Stimulated activated CD4-positive, alpha-beta T cell treated with anti-CD3 and anti-CD28 coated beads, Interleukin-12 subunit alpha, Interleukin-12 subunit beta, amount 100 ng/mL, for 4 hours (primary cell): Measurements from ENCODE around the gene OTUD1.
A peak's percentile ranks its signal among the peaks of the same experiment; 100 is the strongest.
"Not testable (repeated sequence)": the region's sequence is repeated elsewhere in the genome, so short reads cannot be mapped to it uniquely, and the experiment has no call there.

ENCODE experiments used
- DNase-seq: peaks from one replicate; pipeline ENCODE4 v3.0.0-alpha.2; 2020

Gene OTUD1, protein sequence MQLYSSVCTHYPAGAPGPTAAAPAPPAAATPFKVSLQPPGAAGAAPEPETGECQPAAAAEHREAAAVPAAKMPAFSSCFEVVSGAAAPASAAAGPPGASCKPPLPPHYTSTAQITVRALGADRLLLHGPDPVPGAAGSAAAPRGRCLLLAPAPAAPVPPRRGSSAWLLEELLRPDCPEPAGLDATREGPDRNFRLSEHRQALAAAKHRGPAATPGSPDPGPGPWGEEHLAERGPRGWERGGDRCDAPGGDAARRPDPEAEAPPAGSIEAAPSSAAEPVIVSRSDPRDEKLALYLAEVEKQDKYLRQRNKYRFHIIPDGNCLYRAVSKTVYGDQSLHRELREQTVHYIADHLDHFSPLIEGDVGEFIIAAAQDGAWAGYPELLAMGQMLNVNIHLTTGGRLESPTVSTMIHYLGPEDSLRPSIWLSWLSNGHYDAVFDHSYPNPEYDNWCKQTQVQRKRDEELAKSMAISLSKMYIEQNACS

DNA sequence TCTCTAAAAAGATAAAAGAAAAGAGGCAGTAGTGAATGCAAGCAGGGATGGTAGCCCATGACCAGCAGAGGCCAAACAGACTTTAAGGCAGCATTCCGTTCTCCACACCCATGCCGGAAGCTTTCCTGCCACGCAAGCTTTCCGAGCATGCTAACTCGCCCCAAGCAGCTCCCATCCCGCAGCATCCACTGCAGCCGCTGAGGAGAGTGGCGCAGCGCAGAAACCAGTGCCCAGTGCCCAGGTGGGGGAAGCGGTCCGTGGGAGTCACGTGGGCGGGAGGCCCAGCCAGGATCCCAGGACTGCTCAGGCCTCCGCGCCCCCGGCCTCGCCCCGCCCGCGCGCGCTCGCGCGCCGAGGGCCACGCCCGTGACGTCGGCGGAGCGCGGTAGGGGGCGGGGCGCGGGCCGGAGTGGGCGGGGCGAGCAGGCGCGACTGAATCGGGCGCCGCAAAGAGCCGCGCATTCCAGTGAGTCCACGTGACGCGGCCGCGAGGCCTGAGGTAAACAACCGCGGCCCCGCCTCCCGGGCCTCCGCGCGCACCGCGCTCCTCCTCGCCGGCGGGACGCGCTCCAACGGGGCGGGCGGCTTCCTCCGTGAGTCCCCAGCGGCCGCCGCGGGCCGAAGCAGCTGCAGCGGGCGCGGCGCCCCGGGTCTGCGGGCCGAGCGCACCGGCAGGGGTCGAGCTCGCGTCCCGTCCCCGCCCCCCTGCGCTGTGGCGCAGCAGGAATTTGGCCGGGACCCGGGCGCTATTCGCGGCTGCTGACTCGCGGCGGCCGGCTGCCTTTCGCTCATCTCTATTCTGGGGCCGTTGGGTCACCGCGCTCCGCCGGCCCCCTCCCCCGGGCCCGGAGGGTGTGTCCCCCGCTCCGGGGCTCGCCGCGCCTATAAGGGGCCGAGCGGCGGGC lies at the start of gene OTUD1:
TSS of gene OTUD1 (plus strand) at position 529 of the 905 bp plus-strand sequence. CDS start 383 bp downstream, outside the sequence.
- peak; percentile 96 for DNase-seq

DNA sequence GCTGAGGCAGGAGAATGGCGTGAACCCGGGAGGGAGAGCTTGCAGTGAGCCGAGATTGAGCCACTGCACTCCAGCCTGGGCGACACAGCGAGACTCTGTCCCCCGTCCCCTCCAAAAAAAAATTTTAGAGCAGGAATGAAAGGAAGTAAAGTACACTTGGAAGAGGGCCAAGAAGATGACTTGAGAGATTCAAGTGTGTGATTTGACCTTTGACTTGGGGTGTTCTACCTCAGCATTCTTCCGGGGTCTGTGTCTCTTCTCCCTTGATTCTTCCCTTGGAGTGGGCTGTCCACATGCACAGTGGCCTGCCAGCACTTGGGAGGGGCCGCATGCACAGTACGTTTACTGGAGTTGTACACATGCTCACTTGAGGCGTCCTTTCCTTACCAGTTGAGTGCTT lies 48.5 kb upstream of the OTUD1 start:
- not testable (repeated sequence) for DNase-seq

DNA sequence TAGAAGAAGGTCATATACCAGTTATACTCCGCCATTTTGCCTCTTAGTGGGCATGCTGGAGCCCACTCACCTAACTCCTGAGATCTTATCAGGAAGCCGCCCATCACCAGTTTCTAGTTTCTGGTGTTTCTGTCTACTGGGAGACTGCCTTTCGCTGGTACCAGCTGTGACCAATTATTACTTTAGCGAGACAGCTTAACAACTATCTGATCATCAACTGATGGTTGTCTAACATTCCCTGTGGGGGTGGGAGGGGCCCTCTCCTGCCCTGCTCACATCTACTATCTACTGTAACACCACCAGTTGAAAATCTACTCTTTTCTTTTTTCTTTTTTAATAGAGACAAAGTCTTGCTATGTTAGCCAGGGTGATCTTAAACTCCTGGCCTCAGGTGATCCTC lies 48.1 kb upstream of the OTUD1 start:
- no peak for DNase-seq

DNA sequence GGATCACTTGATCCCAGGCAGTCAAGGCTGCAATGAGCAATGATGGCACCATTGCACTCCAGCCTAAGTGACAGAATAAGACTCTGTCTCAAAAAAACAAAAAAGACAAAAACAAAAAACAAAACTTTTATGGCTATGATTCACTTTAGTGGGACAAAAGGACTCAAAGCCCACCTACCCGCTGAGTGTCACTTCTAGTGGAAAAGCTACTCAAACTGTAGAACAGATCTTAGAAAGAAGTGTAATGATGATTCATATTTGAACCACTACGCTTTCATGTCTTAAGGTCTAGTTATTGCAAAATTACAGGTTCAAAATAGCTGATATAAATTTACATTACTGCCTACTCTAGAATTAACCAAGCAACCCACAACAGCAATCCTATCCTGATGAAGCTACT lies 47.1 kb upstream of the OTUD1 start:
- DNase-seq: no peak

DNA sequence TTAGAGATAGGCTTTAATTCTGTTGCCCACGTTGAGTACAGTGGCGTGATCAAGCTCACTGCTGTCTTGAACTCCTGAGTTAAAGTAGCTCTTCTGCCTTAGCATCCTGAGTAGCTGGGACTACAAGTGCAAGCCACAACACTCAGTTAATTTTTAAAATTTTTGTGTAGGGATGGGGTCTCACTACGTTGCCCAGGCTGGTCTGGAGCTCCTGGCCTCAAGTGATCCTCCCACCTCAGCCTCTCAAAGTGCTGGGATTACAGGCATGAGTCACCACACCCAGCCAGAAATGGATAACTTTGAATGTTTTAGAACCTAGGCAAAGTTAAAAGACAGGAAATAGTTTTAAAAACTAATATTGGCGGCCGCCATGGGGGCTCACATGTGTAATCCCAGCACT lies 43.9 kb upstream of the OTUD1 start:
- no peak for DNase-seq

DNA sequence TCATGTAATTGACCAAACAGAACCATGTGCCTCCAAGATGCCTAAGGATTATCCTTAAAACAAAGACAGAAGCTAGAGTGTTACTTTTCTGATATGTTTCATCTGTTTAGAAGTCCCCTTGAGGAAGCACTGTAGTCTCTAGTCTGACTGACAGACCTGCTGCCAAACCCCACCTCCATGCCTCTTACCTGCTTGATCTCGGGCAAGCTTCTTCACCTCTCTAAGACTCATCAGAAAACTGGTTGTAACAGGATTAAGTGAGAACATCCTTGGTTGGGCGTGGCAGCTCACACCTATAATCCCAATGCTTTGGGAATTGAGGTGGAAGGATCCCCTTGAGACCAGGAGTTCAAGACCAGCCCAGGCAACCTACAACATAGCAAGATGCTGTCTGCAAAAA lies 42.2 kb upstream of the OTUD1 start:
- DNase-seq: no peak

DNA sequence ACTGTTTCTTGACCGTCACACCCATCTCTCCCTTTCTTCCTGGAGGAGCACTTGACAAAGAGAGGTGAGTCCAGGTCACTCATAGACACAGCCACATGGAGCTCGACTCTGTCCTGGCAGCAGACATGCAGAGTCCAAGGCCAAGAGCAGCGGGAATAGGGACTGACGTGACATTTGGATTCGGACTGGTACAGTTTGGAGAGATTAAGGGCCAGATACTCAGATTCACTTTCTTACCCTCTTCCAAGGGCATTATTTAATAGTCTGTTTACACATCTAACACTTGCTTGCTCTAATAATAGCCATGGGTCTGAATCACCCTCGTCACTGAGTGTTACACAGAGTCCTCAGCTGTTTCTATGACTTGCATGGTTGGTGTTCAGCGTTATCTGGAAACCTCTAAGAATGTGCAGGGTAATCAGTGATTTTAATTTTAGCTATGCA lies 39.2 kb upstream of the OTUD1 start:
- DNase-seq: no peak

DNA sequence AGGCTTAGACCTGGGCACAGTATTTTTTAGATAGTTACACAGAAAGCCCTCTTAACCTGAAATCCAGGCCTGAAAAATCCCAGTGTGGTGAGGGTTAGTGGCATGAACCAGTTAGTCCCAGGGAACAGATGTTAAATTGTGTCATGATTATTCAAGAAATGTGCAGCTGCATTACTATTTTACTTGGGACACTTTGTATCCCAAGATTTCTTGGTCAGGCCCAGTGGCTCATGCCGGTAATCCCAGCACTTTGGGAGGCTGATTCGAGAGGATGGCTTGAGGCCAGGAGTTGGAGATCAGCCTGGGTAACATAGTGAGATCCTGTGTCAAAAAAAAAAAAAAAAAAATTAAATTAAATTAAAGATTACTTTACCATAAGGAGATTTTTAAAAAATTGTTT lies 36.0 kb upstream of the OTUD1 start:
- no peak for DNase-seq

DNA sequence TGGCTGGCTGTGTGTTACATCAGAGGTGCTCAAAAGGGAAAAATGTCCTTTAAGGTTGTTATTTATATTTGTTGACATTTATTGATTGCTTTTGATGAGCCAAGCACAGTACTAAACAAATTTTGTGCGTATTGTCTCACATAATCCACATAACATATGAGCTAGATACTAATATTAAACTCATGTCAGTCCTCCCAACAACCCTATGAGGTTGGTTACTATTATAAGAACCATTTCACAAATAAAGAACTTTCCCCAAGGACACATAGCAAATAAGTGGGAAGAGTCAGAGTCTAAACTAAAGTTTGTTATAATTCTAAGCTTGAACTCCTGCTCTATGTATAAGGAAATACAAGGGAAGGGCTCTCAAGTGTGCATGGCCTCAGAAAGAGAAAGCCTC lies 35.6 kb upstream of the OTUD1 start:
- DNase-seq: no peak

DNA sequence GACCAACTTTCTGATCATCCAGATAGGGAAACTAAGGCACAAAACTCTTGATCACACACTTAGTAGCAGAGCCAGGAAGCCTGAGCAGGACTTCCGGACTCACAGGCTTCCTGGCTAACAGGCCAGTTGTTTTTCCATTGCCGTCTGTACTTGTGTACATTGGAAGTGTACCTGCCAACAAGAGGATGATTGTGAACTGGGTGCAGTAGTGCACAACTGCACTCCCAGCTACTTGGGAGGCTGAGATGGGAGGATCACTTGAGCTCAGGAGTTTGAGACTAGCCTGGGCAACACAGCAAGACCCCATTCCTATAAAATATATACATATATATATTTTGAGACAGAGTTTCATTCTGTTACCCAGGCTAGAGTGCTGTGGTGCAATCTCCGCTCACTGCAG lies 35.2 kb upstream of the OTUD1 start:
- DNase-seq: no peak

DNA sequence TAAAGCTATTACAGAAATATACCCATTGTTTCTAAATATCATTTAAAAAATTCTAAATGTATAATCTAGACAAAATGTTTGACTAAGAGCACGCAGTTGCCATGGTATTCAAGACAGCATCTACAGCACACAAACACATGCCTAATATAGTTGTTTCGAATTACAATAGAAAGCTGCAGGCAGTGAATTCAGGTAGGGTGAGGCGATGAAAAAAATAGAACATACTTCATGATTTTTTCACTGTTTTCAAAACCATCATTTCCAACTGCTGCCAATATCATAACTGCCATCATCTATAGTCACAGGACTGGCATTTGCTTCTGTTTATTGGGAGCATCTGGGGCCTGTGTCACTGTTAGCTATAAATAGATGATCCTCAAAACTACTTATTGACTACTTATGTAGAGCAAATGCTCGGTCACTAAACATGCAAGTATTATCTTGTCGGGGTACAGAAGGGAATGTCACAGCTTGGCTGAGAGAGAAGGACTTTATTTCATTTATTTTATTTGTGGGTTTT lies 34.4 kb upstream of the OTUD1 start:
- DNase-seq: no peak

DNA sequence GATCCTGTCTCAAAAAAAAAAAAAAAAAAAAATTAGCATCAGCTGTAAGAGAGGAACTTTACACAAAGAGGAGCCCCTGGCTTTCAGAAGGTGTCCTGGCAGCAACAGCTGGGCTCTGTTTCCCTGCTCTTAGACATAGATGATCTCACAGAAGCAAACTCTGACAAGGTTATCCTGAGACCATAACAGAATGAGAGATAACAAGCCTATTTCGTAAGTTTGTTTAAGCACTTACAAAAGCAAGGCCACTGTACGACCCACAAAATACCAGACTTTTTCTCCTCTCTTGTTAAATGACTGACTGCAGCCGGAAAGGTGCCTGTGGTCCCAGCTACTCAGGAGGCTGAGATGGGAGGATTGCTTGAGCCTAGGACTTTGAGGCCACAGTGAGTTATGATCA lies 33.3 kb upstream of the OTUD1 start:
- DNase-seq: no peak

DNA sequence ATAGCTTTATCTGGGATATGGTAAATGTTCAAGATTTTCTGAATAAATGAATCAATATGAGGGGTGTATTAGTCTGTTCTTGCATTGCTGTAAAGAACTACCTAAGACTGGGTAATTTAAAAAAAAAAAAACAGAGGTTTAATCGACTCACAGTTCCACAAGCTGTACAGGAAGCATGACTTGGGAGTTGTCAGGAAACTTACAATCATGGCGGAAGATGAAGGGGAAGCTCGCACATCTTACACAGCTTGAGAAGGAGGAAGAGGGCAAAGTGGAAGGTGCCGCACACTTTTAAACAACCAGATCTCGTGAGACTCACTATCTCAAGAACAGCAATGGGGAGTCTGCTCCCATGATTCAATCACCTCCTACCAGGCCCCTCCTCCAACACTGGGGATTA lies 32.5 kb upstream of the OTUD1 start:
- no peak for DNase-seq

DNA sequence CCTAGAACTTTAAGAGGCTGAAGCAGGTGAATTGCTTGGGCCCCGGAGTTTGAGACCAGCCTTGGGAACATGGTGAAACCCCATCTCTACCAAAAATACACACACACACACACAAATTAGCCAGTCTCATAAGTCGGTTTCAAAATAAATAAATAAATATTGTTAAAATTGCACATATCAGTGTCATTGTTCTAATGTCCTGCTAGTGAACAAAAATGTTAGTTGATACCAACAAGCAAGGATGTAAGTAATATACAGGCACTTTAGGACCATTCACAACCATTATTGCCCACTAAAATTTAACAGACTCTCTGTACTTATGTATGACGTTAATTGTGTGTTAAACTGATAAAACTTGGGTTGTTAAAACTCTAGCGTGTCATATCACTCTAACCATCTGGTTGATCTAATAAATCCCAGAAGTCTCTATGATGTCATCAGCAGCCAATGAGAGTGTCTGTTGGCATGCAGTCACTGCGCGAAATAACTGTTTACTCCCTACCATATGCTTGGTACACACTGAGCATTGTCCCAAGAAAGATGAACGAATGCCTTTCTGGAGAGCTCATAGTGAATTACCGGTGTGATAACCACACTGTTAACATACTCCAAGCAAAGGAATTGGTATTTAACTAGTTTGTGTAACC lies 30.4 kb upstream of the OTUD1 start:
- no peak for DNase-seq

DNA sequence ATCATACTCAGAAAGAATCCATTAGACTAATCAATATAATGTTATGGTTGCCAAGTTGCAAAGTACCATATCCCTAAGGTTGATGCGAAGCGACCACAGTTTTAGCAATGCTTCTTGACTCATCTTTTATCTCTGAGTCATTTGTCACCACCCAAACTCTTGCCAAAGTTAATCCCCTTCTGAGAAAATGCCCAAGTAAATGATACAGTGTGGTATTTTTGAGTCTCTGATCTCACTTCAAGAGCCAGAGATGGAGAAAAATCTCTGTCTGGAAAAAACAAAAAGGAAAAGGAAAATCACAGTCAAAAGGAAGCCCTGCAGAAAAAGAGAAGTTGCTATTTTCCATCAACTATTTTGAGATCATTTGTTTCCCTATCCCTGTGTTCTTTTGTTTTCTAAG lies 26.7 kb upstream of the OTUD1 start:
- DNase-seq: no peak

DNA sequence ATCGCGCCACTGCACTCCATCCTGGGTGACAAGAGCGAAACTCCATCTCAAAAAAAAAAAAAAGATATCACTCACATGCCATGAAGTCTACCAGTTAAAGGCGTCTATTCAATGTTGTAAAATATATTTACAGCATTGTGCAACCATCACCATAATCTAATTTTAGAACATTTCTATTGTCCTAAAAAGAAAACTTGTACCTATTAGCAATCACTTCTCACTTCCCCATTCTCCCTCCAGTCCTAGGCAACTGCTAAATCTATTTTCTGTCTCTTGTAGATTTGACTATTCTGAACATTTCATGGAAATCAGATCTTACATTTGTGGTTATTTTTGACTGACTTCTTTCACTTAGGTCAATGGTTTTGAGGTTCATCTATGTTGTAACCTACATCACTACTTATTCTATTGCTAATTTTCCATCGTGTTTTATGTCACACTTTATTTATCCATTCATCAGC lies 25.2 kb upstream of the OTUD1 start:
- no peak for DNase-seq

DNA sequence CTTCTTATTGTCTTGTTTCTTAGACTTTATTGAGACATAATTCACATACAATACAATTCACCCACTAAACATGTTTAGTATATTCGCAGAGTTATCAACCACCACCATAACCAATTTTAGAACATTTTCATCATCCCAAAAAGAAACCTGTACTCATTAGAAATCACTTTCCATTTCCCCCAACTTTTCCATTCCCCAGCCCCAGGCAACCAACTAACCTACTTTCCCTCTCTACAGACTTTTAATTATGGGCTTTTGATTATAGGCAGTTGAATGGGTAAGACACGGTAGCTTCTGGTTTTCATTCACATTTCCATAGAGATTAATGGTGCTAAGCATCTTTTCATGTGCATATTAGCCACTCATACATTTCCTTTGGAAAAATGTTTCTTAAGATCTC lies 24.2 kb upstream of the OTUD1 start:
- DNase-seq: no peak

DNA sequence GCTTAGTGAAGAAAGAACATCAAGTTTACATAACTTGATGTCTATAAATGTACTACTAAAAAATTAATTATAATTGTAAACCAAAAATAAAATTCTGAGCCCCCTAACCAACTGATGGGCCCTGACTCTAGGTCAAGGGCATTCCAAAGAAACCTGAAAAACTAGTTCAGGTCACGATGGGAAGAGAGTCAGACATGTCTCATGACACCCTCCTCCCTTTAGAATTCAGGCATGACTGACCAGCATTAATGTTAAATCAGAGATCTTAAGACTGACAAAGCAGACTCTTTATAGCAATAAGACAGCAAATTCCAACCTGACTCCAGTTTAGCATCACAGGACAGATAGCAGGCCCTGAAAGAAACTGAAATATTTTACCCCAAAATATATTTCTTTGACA lies 21.6 kb upstream of the OTUD1 start:
- DNase-seq: no peak

DNA sequence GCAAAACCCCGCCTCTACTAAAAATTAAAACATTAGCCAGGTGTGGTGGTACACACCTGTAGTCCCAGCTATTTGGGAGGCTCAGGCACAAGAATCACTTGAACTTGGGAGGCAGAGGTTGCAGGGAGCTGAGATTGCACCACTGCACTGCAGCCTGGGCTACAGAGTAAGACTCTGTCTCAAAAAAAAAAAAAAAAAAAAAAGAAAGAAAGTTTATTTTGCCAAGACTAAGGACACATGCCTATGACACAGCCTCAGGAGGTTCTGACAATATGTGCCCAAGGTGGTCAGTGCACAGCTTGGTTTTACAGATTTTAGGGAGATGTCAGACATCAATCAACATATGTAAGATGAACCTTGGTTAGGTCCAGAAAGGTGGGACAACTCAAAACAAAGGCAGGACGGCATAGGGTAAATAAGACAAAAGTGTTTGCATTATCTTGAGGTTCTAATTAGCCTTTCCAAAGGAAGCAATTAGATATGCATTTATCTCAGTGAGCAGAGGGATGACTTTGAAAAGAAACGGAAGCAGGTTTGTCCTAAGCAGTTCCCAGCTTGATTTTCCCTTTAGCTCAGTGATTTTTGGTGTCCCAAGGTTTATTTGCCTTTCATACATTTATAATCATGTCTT lies 20.7 kb upstream of the OTUD1 start:
- DNase-seq: no peak

DNA sequence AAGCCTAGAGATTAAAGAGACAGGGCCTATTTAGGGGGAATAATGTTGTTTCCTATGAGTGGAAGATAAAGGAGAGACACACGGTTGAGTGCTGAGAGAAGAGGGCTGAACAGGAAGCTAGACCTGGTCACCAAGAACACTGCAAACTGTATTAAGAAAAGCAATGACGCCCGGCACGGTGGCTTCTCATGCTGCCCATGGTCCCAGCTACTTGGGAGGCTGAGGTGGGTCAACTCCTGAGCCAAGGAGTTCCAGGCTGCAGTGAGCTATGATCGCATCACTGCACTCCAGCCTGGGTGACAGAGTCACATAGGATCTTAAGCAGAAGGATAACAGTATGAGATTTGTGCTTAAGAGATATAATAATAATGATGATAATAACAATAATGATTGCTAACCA lies 19.7 kb upstream of the OTUD1 start:
- DNase-seq: no peak

DNA sequence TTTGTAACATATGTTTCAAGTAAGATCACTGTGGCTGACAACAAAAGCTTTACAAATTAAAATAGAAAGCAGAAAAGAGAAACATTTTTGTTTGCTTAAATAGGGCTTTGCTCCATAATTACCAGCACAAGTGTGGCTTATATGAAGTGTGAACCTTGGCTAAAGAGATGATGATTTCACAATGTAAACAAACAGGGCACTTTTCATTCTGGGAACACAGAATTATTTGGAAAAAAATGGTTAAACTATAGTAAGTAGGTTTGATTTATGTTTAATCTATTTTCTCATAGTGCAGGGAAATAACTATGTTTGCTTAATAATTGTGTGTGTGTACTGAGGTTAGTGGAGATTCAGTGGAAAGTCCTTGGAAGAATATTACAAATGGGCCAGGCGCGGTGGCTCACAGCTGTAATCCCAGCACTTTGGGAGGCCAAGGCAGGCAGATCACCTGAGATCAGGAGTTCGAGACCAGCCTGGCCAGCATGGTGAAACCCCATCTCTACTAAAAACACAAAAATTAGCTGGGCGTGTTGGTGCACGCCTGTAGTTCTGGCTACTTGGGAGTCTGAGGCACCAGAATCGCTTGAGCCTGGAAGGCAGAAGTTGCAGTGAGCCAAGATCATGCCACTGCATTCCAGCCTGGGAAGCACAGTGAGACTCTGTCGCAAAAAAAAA lies 19.1 kb upstream of the OTUD1 start:
- no peak for DNase-seq

DNA sequence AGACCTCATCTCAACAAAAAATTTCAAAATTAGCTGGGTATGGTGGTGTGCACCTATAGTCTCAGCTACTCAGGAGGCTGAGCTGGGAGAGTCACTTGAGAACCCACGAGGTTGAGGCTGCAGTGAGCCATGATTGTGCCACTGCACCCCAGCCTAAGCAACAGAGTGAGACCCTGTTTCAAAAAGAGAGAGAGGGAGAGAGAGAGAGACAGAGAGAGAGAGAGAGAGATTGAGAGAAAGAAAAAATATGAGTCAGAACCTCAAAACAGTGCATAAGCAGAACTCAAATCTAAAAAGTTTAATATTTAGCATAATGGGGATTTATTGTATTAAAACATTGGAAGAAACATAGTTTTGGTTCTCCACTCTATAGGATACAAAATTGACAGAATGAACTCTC lies 17.5 kb upstream of the OTUD1 start:
- DNase-seq: no peak
